Hematopoietic multipotent progenitor cell treated with erythropoietin and hydrocortisone succinate and interleukin-3 and kit ligand, for 8 days (in vitro differentiated cells): ENCODE results near the gene TTC32.
A peak's percentile ranks its signal among the peaks of the same experiment; 100 is the strongest.
"Not testable (repeated sequence)": the region's sequence is repeated elsewhere in the genome, so short reads cannot be mapped to it uniquely, and the experiment has no call there.

Experiments used
- DNase-seq: peaks from one replicate; pipeline ENCODE4 v3.0.0-alpha.2; 2015

TTC32 gene

DNA sequence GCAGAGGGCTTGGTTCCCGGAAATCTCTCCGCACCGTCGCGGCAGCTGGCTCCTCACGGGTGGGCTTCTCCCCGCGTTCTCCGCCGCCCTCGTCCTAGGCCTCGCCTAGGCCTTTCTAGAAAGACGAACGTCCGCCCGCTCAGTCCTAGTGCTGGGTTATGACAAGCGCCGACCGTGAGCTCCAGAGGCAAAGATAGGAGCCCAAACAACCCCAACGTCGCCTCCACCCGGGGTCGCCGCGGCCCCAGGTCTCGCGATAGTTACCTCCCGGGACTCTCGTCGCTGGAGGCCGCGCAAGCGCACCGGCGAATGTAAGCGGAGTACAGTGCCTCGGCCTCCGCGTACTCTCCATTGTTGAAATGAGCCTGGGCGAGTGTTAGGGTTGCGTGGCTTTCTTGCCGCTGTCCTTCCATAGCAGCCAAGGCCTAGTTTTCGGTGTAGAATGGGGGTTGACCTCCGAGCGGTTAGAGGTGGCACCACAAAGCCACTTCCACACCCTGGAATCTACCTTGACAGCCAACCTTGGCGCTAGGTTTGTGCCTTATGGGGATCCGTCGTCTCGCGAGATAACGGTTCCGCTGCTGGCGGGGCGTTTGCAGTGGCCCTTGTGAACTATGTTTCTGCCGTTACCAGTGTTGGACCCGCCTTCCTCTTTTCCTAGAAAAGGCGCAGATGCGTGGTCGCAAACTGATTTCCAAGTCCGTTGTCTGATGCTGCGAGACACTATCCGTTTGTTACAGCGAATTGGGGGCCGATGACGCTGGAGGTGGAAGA lies at the start of gene TTC32:
TTC32 (minus strand) TSS at position 542 of the 774 bp plus-strand sequence; CDS start at position 413, 129 bp downstream.
- peak; percentile 98 for DNase-seq

DNA sequence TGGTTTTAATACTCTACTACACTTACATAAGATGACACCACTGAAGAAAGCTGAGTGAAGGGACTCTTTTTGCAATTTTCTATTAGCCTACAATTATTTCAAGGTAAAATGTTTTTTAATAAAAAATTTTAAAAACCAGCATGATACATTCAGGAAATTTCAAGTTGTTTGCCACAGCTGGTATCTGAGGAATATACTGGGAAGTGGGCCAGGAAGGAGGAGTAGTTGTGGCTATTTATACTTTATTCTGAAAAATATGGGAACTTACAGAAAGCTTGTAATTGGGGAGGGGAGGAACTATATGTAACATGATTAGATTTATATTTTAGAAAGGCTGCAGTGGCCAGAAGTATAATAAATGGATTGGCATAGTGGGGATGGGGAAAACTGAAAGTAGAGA lies 47.3 kb upstream of the TTC32 start:
- no peak for DNase-seq

DNA sequence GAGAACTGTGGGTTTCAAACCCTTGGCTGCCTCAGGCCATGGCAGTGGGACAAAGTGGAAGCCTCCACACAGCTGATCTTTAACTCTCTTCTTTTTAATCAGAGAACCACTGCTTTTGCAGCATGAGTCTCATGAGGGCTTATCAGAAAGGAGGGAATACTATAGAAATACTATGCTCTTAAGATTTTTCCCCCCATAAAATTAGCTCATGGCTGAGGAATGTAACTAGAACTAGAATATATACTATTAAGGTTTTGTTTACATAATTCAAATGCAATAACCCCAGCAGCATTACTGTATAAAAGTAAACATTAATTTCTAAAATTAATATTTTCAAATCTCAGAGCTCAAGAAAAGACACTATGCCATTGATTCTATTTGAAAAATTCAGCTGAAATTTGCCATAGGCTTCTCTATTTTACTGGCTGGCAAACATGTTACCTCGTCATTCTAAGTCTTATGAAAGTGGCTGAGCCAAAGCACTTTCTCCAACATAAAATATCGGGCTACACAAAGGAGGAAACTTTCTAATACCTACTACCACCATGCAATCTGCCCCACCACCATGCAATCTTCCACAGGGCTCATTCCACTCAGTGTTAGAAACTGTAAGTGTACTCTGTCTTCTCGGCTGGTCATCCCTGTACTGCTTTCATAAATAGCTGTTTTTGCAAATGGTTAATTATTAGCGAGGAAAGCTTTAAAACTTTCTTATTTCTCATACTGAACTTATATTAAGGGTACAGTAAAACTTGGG lies 45.6 kb upstream of the TTC32 start:
- DNase-seq = no peak

DNA sequence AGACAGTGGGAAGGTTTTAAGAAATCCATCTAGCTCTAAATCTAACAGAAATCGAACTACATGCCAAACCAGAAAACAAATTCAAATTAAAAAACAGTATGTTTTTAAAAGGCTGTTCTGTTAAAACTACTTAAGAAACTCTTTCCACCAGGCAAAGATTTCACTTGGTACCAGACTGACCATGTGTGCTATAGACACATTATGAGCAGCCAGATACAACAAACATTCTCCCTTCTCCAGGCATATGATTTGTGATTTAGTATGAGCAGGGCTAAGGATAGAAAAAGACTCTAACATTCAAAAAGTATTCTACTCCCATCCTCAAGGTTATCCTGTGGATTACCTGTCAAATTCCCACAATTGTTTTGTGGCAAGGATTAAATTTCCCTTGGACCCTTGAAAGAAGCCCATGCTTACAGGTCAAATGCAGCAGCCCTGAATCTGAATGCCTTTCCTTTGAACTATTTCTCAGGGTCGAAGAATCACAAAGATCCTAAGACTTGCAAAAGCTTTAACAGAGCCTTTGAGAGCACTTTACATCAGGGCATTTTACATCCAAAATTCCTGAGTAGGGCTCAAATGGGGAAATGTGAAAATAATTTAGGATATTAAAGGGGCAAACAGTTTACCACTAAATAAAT lies 42.5 kb upstream of the TTC32 start:
- DNase-seq = no peak

DNA sequence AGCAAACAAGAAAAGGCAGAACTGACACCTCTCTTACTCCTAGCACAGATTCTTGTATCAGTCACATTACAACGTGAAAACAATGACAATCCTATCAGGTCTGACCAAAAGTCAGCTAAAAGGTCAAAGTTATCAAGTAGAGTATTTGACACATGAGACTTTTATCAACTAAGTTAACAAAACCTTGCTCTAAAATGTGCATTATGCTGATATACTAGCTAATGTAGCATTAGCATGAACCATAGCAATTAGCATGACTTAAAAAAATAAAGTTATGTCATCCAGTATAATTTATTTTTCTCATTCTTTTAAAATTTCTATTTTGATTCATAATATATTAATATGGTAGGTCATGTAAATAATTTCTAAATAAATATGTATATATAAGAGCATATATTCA lies 41.4 kb upstream of the TTC32 start:
- DNase-seq = peak; percentile 52

DNA sequence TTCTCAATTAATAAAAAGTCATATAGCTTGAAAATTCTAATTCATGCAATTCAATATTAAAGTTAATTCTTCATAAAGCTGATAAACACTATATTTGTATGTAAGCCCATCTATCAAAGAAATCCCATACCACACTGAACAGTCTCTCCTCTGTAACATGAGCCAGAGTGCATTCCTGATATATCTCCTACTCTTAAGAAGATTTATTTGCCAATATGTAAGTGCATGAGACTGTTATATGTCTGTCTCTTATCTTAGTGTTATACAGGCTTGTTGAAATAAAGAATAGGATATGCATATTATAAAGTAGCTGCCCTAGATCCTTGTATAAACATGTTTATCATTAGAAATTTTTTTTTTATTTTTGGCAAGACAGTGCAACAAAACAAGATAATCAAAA lies 40.4 kb upstream of the TTC32 start:
- no peak for DNase-seq

DNA sequence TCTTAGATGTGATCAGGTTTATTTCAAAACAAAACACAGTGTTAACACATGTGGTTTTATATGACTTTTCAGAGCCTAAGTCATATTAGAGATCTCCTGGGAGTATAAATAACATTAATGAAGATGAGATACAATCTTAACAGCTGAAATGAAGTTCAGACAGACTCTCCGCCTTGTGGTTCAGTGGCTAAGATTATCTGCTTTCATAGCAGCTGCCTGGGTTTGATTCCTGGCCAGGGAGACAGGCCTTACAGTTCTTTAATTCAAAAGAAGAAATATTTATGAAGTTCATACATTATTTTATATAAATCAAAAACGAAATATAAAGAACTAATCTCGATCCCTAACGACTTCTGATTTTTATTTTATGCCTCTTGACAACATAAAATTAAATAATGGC lies 35.2 kb upstream of the TTC32 start:
- DNase-seq = peak; percentile 62

DNA sequence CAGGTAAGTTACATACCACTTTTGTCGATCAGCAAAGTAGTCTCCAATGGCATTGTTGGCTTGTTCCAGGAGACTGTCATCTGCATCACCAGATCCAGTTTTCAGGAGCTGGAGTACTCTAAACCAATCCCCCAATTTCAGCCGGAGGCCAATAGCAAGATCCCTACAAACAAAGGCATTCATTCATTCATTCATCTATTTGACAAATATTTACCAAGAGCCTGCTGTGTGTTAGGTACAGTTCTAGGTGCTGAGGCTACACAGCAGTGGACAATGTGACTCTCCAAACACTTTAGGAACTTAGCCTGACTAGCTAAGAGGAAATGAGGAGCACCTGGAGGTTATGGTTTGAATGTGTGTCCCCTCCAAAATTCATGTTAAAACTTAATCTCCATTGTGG lies 34.4 kb upstream of the TTC32 start:
- DNase-seq = no peak

DNA sequence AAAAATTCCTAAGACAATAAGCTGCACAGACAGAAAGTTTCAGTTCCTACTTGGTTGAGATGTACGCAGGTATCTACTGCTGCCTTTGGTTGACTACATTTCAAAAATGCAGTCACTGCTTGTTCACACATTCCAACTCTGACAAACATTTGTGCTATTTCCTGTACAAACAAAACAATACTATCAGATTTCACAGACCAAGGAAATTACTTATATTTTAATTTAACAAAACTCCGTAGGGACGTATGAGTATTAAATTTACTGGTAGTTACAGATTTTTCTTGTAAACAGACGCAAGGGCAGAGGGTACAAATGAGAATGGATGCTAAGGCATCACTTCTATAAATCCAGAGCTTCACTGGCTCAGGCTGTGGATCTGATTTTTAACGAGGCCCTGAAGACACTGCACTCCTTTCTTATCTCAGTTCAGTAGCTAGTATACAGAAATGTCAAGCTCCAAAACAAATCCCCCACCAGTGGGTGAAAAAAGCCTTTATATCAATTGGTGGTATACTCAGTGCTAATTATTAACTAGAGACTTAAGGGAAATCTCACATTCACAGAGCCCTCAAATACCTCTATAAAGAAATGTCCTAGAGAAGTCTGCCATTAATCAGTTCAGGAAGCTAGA lies 31.7 kb upstream of the TTC32 start:
- no peak for DNase-seq

DNA sequence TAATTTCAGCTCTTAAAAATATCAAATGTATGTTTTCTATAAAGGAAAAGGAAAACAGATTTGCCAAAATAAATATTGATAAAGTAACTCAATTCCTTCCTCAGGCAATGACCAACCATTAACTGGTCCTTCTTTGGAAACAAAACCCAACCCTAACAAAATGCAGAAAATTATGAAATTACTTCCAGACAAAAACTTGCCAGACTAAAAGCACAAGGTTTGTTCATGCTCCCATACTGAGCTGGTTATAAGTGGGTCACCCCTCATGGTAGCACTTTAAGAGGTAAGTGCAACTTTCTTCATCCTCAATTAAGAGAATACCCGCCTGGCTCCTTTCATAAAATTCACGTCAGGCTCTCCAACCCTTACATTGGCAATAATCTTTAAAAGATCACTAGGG lies 31.1 kb upstream of the TTC32 start:
- no peak for DNase-seq

DNA sequence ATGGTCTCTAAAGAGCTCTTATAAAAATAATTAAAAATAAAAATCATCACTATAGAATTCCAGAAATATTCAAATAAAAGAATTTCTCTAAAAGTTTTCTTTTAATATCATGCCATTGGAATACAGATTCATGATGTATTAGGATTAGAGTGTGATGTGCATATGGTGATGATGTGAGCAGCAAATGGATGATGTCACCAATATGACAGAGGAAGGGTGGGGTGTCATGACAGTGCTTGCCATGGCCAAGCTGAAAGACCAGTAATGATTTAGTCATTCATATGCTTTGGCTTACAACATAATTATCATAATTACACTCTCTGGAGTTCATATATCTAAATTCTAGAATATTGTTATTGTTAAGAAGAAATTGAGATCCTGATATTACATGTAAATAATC lies 27.4 kb upstream of the TTC32 start:
- DNase-seq = no peak

DNA sequence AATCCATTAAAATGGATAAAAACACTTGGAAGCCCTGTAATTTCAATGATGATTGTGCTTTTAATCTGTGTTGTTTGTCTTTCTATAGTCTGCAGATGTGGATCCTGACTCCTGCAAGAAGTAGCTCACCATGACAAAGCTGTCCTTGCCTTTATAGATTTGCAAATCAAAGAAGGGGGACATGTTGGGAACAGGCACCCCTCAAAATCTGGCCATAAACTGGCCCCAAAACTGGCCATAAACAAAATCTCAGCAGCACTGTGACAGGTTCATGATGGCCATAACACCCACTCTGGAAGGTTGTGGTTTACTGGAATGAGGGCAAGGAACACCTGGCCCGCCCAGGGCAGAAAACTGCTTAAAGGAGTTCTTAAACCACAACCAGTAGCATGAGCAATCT lies 26.0 kb upstream of the TTC32 start:
- not testable (repeated sequence) for DNase-seq

DNA sequence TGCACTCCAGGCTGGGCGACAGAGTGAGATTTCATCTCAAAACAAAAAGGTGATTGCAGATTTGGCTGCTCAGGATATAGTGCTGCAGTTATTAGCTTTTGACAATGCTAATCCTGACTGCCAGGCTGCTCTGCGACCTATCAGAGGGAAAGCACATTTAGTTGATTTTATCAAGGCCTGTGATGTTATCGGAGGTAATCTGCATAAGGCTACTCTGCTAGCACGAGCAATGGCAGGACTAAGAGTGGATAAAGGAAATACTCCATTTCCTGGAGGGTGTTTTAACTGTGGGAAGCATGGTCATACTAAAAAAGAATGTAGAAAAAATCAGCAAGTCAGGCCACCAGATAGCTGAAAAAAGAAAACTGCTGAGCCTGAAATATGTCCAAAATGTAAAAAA lies 22.7 kb upstream of the TTC32 start:
- DNase-seq = not testable (repeated sequence)

DNA sequence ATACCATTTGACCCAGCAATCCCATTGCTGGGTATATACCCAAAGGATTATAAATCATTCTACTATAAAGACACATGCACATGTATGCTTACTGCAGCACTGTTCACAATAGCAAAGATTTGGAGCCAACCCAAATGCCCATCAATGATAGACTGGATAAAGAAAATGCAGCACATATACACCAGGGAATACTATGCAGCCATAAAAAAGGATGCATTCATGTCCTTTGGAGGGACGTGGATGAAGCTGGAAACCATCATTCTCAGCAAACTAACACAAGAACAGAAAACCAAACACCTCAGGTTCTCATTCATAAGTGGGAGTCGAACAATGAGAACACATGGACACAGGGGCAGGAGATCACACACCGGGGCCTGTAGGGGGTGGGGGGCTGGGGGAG lies 20.4 kb upstream of the TTC32 start:
- DNase-seq = not testable (repeated sequence)

DNA sequence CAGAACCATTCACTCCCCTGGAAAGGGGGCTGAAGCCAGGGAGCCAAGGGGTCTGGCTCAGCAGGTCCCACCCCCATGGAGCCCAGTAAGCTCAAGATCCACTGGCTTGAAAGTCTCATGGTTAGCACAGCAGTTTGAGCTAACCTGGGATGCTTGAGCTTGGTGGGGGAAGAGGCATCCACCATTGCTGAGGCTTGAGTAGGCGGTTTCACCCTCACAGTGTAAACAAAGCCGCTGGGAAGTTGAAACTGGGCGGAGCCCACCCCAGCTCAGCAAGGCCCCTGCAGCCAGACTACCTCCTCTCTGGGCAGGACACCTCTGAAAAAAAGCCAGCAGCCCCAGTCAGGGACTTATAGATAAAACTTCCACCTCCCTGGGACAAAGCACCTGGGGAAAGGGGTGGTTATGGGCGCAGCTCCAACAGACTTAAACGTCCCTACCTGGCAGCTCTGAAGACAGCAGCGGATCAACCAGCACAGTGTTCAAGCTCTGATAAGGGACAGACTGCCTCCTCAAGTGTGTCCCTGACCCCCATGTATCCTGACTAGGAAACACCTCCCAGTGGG lies 14.7 kb upstream of the TTC32 start:
- DNase-seq = peak; percentile 94

DNA sequence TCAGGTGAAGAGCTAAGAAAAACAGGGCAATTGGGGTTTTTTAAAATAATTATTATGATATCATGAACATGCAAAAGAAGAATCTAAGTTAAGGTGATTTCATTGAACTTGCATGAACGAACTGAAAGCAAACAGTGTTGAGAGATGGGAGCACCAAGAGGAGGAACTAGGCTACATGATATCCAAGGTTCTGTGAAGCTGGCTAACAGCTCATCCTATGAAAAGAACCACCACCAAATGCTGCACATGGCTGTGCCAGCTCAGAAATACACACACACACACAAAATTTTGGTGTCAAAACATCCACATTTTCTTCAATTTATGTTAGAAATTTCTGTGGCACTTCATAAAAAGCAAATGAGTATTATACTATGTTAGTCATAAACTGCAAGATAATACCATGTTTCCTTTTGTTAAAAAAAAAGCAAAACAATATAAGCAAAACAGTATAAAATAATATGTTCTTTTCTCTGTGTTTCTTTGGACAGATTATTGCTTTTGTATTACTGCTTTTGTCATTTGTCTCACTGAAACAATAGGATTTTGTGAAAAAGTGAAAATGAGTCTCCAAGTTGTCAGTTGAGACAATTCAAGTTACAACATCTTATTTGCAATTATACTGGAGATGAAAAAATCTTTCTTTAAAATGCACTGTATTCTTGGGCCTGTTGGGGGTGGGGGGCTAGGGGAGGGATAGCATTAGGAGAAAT lies 12.6 kb upstream of the TTC32 start:
- no peak for DNase-seq

DNA sequence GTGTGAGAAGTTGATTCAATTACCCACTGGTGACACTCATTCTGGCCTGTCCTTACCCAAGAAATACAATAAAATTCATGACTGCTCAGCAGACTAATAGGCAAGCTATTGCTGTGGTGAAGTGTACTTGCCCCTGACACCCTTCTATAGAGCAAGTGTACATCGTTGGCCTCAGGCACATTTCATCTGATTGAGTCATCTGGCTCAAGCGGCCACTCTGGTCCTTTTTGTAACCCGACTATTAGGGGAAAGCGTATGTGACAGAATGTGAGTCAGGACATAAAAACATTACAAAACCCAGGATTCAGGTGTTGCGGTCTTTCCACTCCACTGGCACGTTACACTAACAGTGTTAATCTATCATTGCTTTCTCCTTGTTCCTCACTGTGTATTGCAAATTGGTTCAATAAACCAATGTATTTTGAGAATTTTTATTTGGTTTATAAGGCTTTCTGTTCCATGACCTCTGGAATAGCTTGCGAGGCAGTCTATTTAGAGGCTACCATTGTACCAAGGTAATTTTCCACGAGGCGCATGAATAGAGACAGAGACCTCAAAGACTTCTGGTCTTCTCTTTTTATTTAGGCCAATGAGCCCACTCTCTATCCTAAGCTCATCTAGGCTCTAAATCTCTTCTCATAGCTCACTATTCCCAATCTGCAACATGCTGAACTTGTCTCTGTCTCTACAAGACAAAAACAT lies 10.2 kb upstream of the TTC32 start:
- no peak for DNase-seq

DNA sequence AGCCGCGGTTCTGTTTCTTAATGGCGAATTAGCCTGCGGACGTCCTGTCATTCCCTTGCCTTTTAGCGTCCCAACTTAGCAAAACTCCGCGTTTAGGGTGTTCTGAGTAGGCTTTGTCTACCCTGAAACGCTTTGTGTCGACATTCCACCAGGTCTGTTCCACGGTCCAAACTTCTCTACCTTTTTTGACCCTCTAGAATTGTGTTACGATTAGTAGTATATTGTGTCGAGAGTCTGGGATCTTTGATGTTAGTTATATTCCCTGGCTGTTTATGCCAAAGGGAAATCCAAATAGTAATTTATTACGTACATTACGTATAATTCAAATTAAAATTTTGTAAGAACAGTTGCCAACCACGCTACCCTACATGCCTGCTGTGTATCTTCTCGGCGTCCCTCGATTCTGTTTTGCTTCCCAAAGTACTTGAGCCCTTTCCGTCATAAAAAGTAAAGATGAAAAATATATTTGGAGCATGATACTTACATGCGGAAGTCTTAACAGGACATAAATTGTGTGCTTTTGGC lies 495 bp upstream of the TTC32 start:
- peak; percentile 53 for DNase-seq

DNA sequence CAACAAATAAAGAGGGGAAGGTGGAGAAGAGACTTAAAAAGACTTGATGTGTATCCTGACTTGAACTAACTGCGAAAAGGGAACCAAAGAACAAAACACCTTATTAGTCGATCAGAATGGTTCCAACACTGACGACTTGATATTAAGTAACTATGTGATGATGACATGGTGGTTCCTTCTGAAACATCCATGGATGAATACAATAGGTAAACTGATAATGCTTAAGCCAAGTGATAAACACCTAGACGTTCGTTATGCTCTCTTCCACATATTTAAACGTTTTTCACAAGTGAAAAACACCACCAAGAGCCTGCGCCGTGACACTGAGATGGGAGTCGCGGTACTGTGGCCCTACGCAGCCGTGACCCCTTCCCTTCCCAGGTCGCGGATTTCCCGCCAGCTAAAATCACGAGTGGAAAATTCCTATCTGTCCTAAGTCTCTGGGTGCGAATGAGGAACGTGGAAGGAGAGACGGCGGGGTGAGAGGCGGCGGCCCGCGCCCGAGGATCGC lies 797 bp downstream of the TTC32 start:
- DNase-seq = peak; percentile 53

DNA sequence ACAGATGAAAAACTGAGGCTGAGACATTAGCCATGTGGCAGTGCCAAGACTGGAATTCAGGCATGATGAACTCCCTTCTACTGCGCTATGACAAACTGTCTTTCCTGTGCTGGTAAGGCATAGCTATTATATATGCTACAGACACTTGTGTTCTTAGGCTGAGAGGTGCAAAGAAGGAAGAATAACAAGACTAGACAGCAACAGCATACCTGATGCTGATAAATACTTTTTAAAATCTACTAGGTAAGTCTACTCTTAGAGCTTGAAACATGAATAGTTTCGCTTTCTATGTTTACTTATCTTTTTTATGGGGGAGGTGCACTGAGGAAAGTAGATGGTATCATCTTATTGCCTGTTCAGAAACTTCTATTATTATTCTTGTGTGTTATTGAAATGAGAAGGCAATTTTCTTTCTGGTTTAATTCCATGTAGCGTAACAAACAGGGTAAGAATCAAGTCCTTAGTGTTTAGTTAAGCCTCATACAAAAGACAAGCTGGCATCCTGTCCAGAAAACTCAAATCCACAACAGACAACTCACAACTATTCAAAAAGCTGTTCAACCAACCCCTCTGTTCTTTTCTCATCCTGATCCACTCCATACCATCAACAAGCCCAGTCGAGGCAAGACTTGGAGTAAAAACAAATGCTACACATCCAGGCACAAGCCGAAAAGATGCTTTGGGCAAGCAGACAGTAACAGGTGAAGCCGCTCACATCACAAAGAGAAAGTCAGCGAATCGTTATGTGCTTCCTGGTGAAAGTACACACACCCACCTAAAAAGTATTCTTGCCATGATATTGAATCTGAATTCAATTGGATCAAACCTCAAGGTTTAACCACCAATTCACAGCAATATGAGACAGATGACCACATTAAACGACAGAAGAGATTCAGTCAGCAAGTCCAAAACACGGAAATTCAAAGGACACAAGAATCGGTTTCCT lies 1.5 kb downstream of the TTC32 start:
- DNase-seq = peak; percentile 57
